Stimulated activated CD4-positive, alpha-beta T cell treated with anti-CD3 and anti-CD28 coated beads, TNF-alpha, amount 100 ng/mL, for 24 hours (primary cell): ENCODE measurements around the gene RPUSD4.
"Not testable (repeated sequence)": the region's sequence is repeated elsewhere in the genome, so short reads cannot be mapped to it uniquely, and the experiment has no call there.

Source experiments
- DNase-seq, 3 experiments: peaks; one replicate each; pipeline ENCODE4 v3.0.0-alpha.2; 2020; ENCODE audit warnings: low read depth in 3 of 3

RPUSD4 gene, protein sequence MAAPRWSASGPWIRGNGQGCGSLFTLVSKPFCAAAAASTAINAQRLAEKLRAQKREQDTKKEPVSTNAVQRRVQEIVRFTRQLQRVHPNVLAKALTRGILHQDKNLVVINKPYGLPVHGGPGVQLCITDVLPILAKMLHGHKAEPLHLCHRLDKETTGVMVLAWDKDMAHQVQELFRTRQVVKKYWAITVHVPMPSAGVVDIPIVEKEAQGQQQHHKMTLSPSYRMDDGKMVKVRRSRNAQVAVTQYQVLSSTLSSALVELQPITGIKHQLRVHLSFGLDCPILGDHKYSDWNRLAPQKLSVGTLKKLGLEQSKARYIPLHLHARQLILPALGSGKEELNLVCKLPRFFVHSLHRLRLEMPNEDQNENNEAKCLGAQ

DNA sequence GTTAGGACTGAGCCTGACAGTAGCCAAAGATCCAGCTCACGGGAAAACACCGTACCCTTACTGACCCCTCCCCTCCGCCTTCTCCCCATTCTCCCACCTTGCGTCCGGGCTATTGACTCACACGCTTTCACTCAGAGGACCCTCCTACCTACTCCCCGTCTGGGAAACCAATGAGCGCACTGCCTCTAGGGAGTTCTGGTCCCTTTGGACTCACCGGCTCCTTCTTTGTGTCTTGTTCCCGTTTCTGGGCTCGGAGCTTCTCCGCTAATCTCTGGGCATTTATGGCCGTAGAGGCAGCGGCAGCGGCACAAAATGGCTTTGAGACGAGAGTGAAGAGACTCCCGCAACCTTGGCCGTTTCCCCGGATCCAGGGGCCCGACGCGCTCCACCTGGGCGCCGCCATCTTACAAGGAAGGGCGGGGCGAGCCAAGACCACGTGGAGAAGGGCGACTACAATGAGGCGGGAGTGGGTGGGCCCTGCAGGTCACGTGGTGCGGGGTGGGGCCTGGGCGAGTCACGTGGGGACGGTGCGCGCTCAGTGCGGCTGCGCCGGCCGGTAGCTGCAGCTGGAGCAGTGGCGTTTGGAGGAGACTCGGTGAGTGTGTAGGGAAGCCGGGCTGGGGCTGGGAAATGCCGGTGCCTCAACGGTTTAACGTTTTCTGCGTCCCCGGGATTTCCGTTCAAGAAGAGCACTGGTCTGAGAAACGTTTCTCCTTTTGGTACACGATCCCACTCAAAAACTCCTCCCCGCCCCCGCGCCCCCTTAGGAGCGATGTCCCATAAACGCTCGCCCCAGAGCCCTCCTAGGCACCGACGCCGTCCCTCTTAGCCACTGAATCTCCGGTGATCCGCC, at the start of gene RPUSD4, which contains the start of gene FAM118B:
RPUSD4 (minus strand) TSS at position 415 of the 853 bp plus-strand sequence; CDS start at position 403, 12 bp downstream.
FAM118B (plus strand) TSS at position 547 of the 853 bp plus-strand sequence. CDS start 23,220 bp downstream, outside the sequence.
- peak; percentile 98 to 99 (median 98) for DNase-seq

GRCh38 chr11:126257764-126258163, 46.3 kb upstream of the RPUSD4 start:
- DNase-seq, result no peak

DNA sequence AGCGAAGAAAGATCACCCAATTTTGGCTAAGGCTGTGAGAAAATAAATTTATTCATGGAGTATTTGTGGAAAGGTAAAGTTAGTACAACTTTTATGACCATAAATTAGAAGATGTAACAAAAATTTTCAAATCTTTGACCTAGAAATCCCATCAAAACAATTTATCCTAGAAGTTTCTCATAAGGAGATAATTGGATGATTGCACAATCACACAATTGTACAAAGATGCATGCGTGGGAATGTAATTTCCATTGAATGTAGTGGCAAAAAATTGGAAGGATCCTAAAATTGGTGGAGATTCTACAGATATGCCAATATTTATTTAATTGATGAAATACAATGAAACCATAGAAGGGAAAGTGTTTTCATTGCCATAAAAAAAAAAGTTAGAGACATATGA, 45.7 kb upstream of the RPUSD4 start:
- no peak for DNase-seq

- DNase-seq, result no peak
These were observed 44.8 kb upstream of the RPUSD4 start for GRCh38 chr11:126256216-126256615.

DNA sequence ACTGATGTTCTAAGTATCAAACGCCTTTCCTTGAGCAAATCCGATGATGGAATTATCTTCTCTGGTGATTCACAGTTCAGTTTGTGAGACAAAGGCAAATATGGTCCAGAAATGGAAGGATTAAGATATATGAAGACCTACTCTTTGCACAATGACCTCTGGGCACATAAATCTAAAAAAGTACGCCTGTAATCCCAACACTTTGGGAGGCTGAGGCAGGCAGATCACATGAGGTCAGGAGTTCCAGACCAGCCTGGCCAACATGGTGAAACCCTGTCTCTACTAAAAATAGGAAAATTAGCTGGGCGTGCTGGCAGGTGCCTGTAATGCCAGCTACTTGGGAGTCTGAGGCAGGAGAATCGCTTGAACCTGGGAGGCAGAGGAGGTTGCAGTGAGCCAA, 44.1 kb upstream of the RPUSD4 start:
- DNase-seq, result not testable (repeated sequence)

DNA sequence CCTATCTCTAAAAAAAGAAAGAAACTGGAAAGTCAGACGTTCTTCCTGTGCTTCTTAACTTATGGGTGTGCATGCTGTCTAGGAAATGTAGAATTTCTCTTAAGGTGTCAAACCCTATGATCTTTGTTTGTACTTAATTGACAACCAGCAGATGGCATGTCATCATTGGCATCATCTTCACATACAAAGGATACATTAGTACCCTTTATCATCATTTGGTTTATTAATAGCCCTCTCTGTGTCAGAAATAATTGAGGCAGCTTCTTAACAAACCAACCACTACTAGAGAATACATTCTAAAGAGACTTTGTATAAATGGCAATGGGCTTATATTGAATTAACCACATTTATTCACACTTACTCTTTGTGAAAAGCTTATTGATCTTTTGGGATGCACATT, 43.4 kb upstream of the RPUSD4 start:
- no peak for DNase-seq

DNA sequence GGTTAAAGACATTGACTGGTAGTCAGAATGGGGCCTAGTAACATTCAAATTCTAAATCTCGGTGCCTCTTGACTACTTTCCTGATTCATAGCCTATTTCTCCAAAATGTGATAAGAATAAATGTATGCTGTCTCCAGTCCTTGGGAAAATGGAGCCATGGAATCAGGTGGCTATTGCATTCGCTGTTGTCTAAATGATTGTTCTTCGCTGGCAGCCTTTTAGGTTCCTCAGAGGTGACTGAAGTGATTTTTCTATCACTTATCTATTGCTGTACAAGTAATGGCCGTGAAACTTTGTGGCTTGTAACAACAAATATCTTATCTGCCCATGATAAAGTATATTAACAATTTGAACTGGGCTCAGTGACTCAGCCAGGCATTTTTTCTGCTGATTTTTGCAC, 41.8 kb upstream of the RPUSD4 start:
- DNase-seq, result no peak

DNA sequence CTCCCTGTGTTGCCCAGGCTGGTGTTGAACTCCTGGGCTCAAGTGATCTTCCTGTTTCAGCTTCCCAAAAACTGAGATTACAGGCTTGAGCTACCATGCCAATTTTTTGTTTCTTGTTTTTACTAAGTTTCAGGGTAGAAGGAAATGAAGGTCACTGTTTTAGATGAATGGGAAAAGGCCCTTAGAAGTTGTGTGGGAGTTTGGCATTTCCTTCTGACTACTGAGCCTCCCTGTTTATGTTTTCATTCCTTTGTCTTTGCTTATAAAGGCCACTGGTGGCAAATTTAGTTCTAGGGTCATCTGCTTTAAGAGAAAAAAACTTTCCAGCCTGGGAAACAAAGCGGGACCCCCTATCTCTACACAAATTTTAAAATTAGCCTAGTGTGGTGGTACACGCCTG, 35.2 kb upstream of the RPUSD4 start:
- no peak for DNase-seq

DNA sequence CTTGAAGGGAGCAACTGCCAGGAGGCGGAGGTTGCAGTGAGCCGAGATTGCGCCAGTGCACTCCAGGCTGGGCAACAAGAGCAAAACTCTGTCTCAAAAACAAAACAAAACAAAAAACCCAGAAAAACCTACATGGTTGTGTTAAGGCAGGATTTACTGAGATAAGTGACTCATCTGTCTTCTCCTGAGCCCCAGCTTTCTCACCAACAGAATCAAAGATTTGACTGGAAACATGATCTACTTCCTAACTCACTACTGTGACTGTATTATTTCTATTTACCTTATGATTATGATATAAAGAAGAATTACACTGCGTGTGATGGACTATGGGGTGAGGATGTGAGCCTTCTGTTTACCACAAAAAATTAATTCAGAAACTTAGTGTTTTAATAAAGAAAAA, 21.9 kb upstream of the RPUSD4 start:
- no peak for DNase-seq

DNA sequence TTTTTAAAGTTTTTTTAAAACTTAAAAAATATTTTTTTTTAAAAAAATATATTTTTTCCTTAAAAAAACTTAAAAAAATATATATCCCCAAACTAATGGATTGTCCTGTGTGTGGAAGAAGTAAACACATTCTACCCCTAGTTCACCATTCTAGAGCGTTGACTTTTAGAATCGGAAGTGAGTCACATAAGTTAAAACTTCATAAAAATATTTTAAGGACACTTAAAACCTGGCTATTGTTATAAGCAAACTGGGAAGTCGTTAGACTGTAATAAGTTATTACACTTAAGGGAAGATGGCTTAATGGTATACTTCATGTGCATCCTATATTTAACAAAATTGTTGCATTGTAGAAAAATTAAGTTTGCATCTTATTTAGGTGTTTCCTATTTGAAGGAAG, 21.2 kb upstream of the RPUSD4 start:
- DNase-seq, result no peak

- no peak for DNase-seq
These were observed 20.4 kb upstream of the RPUSD4 start for GRCh38 chr11:126231725-126232459.

GRCh38 chr11:126229858-126230540, 18.5 kb upstream of the RPUSD4 start:
- DNase-seq, result no peak

GRCh38 chr11:126226334-126227084, 15.1 kb upstream of the RPUSD4 start:
- no peak for DNase-seq

DNA sequence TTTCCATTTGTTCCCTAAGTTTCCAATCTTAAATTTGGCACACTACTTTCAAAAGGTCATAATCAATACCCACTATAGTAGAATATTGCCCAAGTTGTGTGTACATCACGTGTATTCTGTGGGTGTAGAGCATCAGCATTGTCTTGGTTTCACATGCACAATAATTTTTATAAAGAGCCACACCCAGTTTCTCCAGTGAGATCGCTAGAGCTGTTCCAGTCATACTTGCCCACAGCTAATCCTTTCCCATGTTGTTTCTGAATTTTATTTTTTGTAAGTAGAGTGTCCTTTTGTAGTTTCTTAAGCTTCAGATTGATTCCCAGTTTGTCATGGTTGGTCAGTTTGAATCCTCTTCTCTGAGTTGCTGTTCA, 13.8 kb upstream of the RPUSD4 start:
- DNase-seq, result no peak

- no peak for DNase-seq
These were observed 13.3 kb upstream of the RPUSD4 start for GRCh38 chr11:126224647-126225294.

DNA sequence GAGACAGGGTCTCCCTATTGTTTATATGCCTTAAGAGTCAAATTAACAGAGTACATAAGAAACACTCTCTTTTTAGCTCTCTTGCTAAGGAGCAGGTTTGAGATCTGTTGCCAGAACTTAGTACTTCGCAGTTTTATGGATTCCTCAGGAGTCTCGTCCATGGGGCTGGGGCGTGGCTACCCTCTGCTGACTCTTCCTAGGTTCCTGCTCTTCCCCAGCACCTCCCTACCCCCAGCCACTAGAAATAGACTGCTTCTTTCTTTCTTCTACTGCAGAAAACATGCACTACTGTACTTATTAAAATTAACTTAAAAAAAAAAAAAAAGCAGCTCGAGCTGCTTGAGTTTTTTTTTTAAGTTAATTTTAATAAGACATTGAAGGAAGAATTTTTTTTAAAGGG, 8.1 kb upstream of the RPUSD4 start:
- DNase-seq, result no peak

DNA sequence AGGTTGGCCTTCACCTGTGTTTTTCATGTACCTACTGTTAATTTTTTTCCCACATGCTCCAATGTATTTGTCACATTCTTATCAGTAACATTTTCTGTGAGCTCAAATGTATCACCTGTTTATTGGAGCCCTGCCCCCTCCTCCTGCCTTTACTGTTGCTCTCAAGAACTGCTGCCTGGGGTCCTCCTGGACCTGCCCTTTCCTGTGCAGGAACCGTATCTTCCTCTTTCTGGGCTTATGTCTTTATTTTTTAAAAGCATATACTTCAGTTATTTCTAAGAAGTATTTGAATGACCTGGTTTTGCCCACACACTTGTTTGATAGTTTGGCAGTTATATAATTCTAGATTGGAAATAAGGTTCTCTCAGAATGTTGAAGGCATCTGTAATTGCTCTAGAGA, 6.0 kb upstream of the RPUSD4 start:
- no peak for DNase-seq

DNA sequence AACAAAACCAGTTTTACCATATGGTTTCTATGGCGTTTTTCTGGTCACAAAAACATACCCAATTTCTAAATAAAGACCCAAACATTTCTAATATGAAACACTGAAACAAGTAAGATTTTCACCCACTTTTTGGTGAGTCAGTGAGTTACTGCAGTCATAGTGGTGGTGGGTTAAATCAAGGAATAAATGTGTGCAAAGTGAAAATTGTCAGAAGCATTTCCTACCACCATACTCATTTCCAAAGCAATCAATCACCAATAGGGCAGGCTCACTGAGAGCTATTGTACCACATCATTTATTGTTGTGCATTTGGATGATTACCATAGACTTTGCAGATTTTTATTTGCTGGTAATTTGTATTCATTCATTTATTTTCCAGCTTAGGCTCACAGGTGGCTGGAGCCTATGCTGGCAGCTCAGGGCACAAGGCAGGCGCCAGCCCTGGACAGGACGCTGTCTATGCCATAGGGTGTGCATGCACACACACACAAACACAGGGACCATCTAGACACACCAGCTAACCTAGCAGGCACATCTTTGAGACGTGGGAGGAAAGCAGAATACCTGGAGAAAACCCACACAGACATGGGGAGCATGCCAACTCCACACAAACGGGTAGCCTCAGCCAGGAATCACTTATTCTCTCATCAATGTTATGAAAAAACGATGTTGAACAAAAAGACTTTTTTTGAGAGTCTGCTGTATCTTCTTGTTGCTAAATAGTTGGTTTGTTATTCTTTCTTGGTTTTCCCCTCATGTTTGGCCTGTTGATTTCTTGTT, 5.3 kb upstream of the RPUSD4 start:
- no peak for DNase-seq

DNA sequence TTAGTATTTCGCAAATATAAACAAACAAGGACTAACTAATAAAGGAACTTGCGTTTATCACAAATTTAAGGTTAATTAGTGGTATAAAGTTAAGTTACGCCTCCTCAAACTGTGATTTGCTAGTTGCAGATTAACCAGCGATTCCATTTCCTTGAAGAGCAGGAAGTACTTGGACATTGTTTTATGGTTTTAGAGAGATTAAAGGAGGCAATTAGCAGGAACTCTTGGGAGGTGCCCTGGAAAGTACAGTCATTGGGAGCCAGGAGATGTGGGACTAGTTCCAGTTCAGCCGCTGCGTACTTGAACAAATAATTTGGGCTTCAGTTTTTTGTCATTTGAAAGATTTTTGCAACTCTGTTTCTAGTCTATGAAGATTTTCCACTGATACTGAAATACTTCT, 3.4 kb upstream of the RPUSD4 start:
- no peak for DNase-seq

- no peak for DNase-seq
These were observed 3.0 kb upstream of the RPUSD4 start for GRCh38 chr11:126214441-126214840.
